ENCODE measurements around the gene SASS6.

SASS6 gene

GRCh38 chr1:100132566-100133477 is at the start of gene SASS6, which contains the start of gene TRMT13:
SASS6 (minus strand) TSS chr1:100132930; CDS start chr1:100132814, 116 bp downstream.
TRMT13 (plus strand) TSS chr1:100133163; CDS start chr1:100133169, 6 bp downstream.
- TF ChIP-seq CTCF (IDR thresholded peaks at IDR 0.05; ENCODE audit: low read depth, low read length, missing control alignments): no peak
- H3K4me3 ChIP-seq (replicated peaks; ENCODE audit: low read depth, low read length): peak within 1 kb of the TSS; percentile 95

GRCh38 chr1:100178091-100178490 is 45.4 kb upstream of the SASS6 start, which contains the start of gene LRRC39:
LRRC39 (minus strand) TSS chr1:100178256; CDS start chr1:100168516, 9,740 bp downstream.
- no peak for DNase-seq (ENCODE audit: extremely low read depth, low read depth)
- no peak for TF ChIP-seq CTCF (IDR thresholded peaks at IDR 0.05; ENCODE audit: low read depth, low read length, missing control alignments)
- no peak within 1 kb of the TSS for H3K4me3 ChIP-seq (replicated peaks; ENCODE audit: low read depth, low read length)

More at GRCh38 chr1:100132566-100133477, at the start of gene SASS6, which contains the start of gene TRMT13:
- peak; percentile 94 for DNase-seq (ENCODE audit: extremely low read depth, low read depth)

GRCh38 chr1:100177295-100178041 is 44.7 kb upstream of the SASS6 start:
- no peak overlapping the region for H3K4me3 ChIP-seq (replicated peaks; ENCODE audit: low read depth, low read length)
- TF ChIP-seq CTCF (IDR thresholded peaks at IDR 0.05; ENCODE audit: low read depth, low read length, missing control alignments): no peak
- DNase-seq (ENCODE audit: extremely low read depth, low read depth): no peak

- no peak for DNase-seq (ENCODE audit: extremely low read depth, low read depth)
- H3K4me3 ChIP-seq (replicated peaks; ENCODE audit: low read depth, low read length): no peak overlapping the region
- no peak for TF ChIP-seq CTCF (IDR thresholded peaks at IDR 0.05; ENCODE audit: low read depth, low read length, missing control alignments)
Observed at GRCh38 chr1:100168051-100168450, 35.3 kb upstream of the SASS6 start.

- no peak for TF ChIP-seq CTCF (IDR thresholded peaks at IDR 0.05; ENCODE audit: low read depth, low read length, missing control alignments)
- DNase-seq (ENCODE audit: extremely low read depth, low read depth): no peak
- no peak overlapping the region for H3K4me3 ChIP-seq (replicated peaks; ENCODE audit: low read depth, low read length)
Observed at GRCh38 chr1:100164702-100165101, 32.0 kb upstream of the SASS6 start.

- H3K4me3 ChIP-seq (replicated peaks; ENCODE audit: low read depth, low read length): no peak overlapping the region
- TF ChIP-seq CTCF (IDR thresholded peaks at IDR 0.05; ENCODE audit: low read depth, low read length, missing control alignments): no peak
- no peak for DNase-seq (ENCODE audit: extremely low read depth, low read depth)
Observed at GRCh38 chr1:100164216-100164615, 31.5 kb upstream of the SASS6 start.

All from HFF-Myc (cell line).